Measurements from ENCODE around the gene DCC.

DNA sequence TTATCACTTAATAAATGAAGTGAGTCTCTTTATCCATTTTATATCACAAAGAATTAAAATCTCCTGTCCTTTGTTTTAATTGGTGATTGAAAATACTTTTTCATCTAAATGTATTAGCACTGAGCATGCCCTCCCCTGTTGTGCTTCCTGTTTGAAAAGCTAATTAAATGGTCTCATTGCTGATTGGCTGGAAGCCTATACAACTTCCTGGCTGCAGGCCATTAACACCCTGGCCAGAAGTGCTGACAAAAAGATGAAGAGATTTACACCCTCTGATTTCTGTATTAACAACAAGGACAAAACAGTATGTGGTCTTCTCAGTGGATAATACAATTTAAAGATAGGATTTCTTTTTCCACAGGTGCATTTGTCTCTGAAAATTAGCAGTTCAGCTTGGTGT lies 548.0 kb downstream of the DCC start:
- TF ChIP-seq EZH2 (IDR thresholded peaks at IDR 0.05; ENCODE audit: insufficient read depth, poor library complexity, severe bottlenecking) = no peak
- TF ChIP-seq EZH2phosphoT487 (IDR thresholded peaks at IDR 0.05; ENCODE audit: insufficient read depth, low read depth) = no peak
